MM.1S (cell line): ENCODE data around the gene TENM4.

Source experiments
- CTCF ChIP-seq: fragments of 300-600 bp; sonication (generic); IDR thresholded peaks from 2 replicates; pipeline ENCODE4 v1.5.1; 2016; ENCODE audit warnings: antibody characterized with exemption, low read length, mixed read lengths
- EZH2 ChIP-seq: fragments of 300-600 bp; sonication (generic); optimal IDR thresholded peaks from 2 replicates; pipeline ENCODE3; 2017; ENCODE audit warnings: low read depth, mild to moderate bottlenecking, antibody characterized with exemption, low read length, mixed read lengths
- EZH2phosphoT487 ChIP-seq: fragments of 300-600 bp; sonication (generic); IDR thresholded peaks from 2 replicates; pipeline ENCODE4 v1.6.1; 2018; ENCODE audit warnings: antibody characterized with exemption, low read length

- no peak for TF ChIP-seq CTCF
- TF ChIP-seq EZH2 = no peak
- no peak for TF ChIP-seq EZH2phosphoT487
These were observed 71.8 kb downstream of the TENM4 start for GRCh38 chr11:79369055-79369454.
